KMS-11 (cell line): ENCODE results near the gene SZT2.

Source experiments
- H2AFZ ChIP-seq: fragments of 200-600 bp; sonication (generic); 2 replicates; pipeline ENCODE4 v1.6.1; 2016; ENCODE audit warnings: antibody characterized with exemption, mixed run types, low read depth
- H3K27ac ChIP-seq: fragments of 200-600 bp; sonication (generic); 2 replicates; pipeline ENCODE4 v1.6.1; 2016; ENCODE audit warnings: mild to moderate bottlenecking, mixed run types
- H3K27me3 ChIP-seq: fragments of 200-600 bp; sonication (generic); 2 replicates; pipeline ENCODE4 v1.6.1; 2017; ENCODE audit warnings: mild to moderate bottlenecking, low read depth, mixed run types, moderate library complexity; ENCODE audit not compliant: insufficient read depth
- H3K36me3 ChIP-seq: fragments of 200-600 bp; sonication (generic); 2 replicates; pipeline ENCODE4 v1.6.1; 2017; ENCODE audit warnings: mild to moderate bottlenecking, mixed run types; ENCODE audit not compliant: insufficient read depth
- H3K4me1 ChIP-seq: fragments of 200-600 bp; sonication (generic); 2 replicates; pipeline ENCODE4 v1.6.1; 2016; ENCODE audit warnings: mild to moderate bottlenecking, low read depth, mixed run types; ENCODE audit not compliant: poor library complexity, severe bottlenecking
- H3K4me2 ChIP-seq: fragments of 200-600 bp; sonication (generic); 2 replicates; pipeline ENCODE4 v1.7.0; 2016; ENCODE audit warnings: mild to moderate bottlenecking, mixed run types
- H3K4me3 ChIP-seq: fragments of 200-600 bp; sonication (generic); IDR thresholded peaks from 2 replicates; pipeline ENCODE4 v1.6.1; 2017; ENCODE audit warnings: low read depth, low read length, mixed read lengths; ENCODE audit not compliant: insufficient read depth
- H3K79me2 ChIP-seq: fragments of 200-600 bp; sonication (generic); 2 replicates; pipeline ENCODE4 v1.6.1; 2016; ENCODE audit warnings: low read depth, mixed run types; ENCODE audit not compliant: insufficient read depth
- H3K9ac ChIP-seq: fragments of 200-600 bp; sonication (generic); 2 replicates; pipeline ENCODE4 v1.6.1; 2016; ENCODE audit warnings: mild to moderate bottlenecking, mixed run types
- H4K20me1 ChIP-seq: fragments of 200-600 bp; sonication (generic); 2 replicates; pipeline ENCODE4 v1.6.1; 2016; ENCODE audit warnings: mild to moderate bottlenecking, mixed run types; ENCODE audit not compliant: insufficient read depth
- TF ChIP-seq, protein P1 (sequence below): fragments of 200-600 bp; sonication (generic); conservative IDR thresholded peaks from 2 replicates; pipeline ENCODE4 v1.6.1; 2017; ENCODE audit warnings: low read depth, mild to moderate bottlenecking, antibody characterized with exemption, low read length, moderate library complexity, mixed read lengths

SZT2 gene

DNA sequence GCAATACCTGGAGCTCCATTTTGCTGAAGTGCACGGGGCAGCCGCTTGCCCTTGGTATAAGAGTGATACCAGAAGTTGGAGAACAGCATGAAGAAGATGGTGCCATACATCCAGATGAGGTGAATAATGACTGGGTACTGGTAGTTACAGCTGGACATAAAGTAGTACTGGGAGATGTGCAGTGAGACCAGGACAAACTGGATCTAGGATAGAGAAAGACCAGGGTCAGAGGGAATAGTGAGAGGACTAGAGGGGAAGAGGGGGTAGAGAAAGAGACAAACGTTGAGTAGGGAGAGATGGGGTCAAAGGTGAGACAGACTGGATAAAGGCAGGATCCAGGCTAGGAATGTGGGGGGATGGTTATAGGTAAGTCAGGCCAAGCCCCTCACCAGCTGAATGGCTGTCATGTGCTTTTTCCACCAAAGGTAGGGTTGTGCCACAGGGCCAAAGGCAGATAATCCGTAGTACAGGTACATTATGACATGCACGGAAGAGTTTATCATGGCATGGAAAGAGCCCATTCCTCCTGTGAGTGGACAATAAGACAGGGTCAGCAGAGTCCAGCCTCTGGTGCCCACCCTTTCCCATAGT is 25.7 kb upstream of the SZT2 start:
- TF ChIP-seq, protein P1, sequence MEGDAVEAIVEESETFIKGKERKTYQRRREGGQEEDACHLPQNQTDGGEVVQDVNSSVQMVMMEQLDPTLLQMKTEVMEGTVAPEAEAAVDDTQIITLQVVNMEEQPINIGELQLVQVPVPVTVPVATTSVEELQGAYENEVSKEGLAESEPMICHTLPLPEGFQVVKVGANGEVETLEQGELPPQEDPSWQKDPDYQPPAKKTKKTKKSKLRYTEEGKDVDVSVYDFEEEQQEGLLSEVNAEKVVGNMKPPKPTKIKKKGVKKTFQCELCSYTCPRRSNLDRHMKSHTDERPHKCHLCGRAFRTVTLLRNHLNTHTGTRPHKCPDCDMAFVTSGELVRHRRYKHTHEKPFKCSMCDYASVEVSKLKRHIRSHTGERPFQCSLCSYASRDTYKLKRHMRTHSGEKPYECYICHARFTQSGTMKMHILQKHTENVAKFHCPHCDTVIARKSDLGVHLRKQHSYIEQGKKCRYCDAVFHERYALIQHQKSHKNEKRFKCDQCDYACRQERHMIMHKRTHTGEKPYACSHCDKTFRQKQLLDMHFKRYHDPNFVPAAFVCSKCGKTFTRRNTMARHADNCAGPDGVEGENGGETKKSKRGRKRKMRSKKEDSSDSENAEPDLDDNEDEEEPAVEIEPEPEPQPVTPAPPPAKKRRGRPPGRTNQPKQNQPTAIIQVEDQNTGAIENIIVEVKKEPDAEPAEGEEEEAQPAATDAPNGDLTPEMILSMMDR = no peak
- no peaks in the 10 kb centered on the region for H3K27me3 ChIP-seq
- no peak overlapping the region for H3K4me2 ChIP-seq
- peaks cover 28% of the 10 kb centered on the region for H3K4me1 ChIP-seq
- H3K36me3 ChIP-seq = no peaks in the 10 kb centered on the region
- H3K79me2 ChIP-seq = peaks cover 35% of the 10 kb centered on the region
- no peak overlapping the region for H3K4me3 ChIP-seq
- no peak overlapping the region for H3K9ac ChIP-seq
- H3K27ac ChIP-seq = no peak overlapping the region
- no peak overlapping the region for H2AFZ ChIP-seq
- no peaks in the 10 kb centered on the region for H4K20me1 ChIP-seq

DNA sequence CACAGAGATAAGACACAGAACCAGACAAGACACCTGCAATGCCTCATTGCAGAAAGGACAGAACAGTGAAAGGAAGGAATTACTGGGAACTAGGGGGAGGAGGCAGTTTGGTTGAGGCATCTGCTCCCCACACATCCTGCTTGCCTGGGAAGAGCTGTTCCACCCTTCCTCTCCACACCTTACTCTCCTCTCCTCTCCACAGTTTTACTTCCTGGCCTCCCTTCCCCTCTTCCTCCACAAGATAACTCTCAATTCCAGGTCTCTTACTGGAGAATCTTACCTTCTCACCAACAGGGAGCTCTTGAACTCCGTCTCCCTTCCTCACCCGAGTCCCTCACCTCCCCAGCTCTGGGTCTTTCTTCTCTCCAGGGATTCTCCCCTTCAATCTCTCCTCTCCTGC is 24.0 kb upstream of the SZT2 start:
- Histone ChIP-seq H3K27ac (no peak overlapping the region), H3K36me3 (no peaks in the 10 kb centered on the region), H3K4me1 (peaks cover 17% of the 10 kb centered on the region), H3K4me2 (no peak overlapping the region), H2AFZ (no peak overlapping the region), H3K9ac (no peak overlapping the region), H3K79me2 (peaks cover 22% of the 10 kb centered on the region), H3K4me3 (no peak overlapping the region), H4K20me1 (no peaks in the 10 kb centered on the region), H3K27me3 (no peaks in the 10 kb centered on the region)
- TF ChIP-seq, protein P1 = no peak

DNA sequence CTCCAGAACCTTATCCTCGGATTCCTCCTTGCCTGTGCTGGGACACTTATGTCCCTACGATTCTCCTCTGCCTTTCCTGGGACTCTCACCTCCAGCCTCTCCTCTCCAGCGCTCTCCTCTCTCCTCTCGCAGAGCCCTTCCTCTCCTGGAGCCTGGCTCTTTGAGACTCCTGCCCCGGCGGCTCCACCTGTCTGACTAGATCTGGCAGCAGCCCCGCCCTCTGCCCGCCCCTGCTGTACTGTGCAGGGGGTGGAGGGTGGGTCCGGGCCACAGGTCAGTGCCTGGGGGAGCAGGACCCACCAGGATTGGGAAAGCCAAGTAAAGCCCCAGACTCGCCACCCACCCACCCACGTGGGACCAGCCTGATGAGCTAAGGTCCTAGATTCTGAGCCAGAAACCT is 23.5 kb upstream of the SZT2 start:
- Histone ChIP-seq H4K20me1 (no peaks in the 10 kb centered on the region), H3K4me1 (peaks cover 13% of the 10 kb centered on the region), H3K4me3 (no peak overlapping the region), H3K27me3 (no peaks in the 10 kb centered on the region), H3K4me2 (peak overlapping the region; percentile 96), H2AFZ (no peak overlapping the region), H3K36me3 (no peaks in the 10 kb centered on the region), H3K79me2 (peaks cover 19% of the 10 kb centered on the region; the same call in 1 of the 2 replicates), H3K27ac (no peak overlapping the region), H3K9ac (peak overlapping the region; percentile 87; the same call in 1 of the 2 replicates)
- TF ChIP-seq, protein P1 = no peak

DNA sequence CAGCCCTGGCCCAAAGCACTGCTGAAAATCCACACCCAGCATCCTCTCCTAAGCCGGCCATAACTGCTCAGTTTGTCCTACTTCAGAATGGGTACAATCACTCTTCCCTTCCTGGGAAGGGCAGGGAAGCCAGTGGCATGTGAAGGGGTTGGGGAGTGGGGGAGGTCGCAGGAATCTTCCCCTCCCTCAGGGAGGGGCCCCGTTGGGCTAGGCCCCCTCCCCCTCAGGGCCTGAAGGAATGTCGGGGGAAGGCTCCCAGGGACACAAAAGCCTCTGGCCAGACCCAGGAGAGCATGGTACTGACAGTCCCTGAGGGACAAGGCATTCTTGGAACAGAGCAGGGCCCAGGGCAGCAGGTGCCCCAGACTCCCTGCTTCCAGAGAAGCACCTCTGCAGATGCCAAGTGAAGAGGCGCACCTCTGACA is 23.1 kb upstream of the SZT2 start:
- peak overlapping the region; percentile 87 for H3K9ac ChIP-seq
- no peak overlapping the region for H2AFZ ChIP-seq
- H3K79me2 ChIP-seq = peaks cover 19% of the 10 kb centered on the region; the same call in 1 of the 2 replicates
- TF ChIP-seq, protein P1 = no peak
- no peaks in the 10 kb centered on the region for H3K36me3 ChIP-seq
- H3K4me2 ChIP-seq = peak overlapping the region; percentile 96
- H3K4me1 ChIP-seq = peaks cover 13% of the 10 kb centered on the region
- H3K4me3 ChIP-seq = no peak overlapping the region
- H3K27ac ChIP-seq = peak overlapping the region; percentile 59; the same call in 1 of the 2 replicates
- no peaks in the 10 kb centered on the region for H3K27me3 ChIP-seq
- no peaks in the 10 kb centered on the region for H4K20me1 ChIP-seq
